Measurements from ENCODE around the gene PHYHD1.

GRCh38 chr9:128979111-128979510 is 58.3 kb downstream of the PHYHD1 start:
- TF ChIP-seq CTCF (IDR thresholded peaks at IDR 0.05) (no peak), ZFX (IDR thresholded peaks at IDR 0.05; ENCODE audit: borderline replicate concordance) (no peak)

Data from 22Rv1 (cell line).